RWPE1 (cell line): Measurements from ENCODE around the gene DLG3.
"Not testable (repeated sequence)": the region's sequence is repeated elsewhere in the genome, so short reads cannot be mapped to it uniquely, and the experiment has no call there.

ENCODE experiments used
- CTCF ChIA-PET: fragments of 350-600 bp; sonication (Branson Sonifier 250); formaldehyde crosslinking; extraction: SDS; loops from one replicate; lab custom pipeline; 2021; lab: Yijun Ruan, JAX
- POLR2A ChIA-PET: fragments of 400-600 bp; formaldehyde crosslinking; extraction: SDS; loops from one replicate; lab custom pipeline; 2020; ENCODE audit warnings: antibody characterized with exemption; ENCODE audit not compliant: low non-redundant PET; lab: Yijun Ruan, JAX
- DNase-seq: peaks from one replicate; pipeline ENCODE4 v3.0.0; 2012; ENCODE audit warnings: low spot score
- H3K27ac ChIP-seq: fragments of 450-650 bp; 2 replicates; pipeline ENCODE4 v1.5.1; 2017
- CTCF ChIP-seq: fragments of 450-650 bp; conservative IDR thresholded peaks from 2 replicates; pipeline ENCODE4 v1.5.1; 2017; ENCODE audit warnings: low read depth, mild to moderate bottlenecking

The DLG3 gene

DNA sequence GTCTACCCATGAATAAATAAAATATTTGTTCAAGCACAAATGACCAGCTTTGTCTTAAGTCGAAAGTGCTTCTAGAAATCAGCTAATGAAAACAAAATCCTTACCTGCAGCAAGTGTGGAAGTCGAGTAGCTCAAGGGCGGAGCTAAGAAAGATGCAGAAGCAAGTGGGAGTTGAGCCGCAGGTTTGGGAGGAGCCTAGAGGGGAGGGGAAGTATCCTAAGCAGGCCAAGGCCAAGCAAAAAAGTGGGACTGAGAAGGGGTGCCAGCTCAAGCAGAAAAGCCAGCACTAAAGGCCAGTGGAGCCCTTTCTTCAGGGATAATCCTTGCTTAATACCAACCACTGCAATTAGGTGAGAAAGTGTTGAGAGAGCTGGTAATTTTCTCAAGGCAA, 60.8 kb downstream of the DLG3 start:
- H3K27ac ChIP-seq: no peak overlapping the region
- no peak for TF ChIP-seq CTCF
- ChIA-PET POLR2A (no interaction called here), CTCF (no interaction called here)
- DNase-seq: no peak

- no peak for TF ChIP-seq CTCF
- no peak for DNase-seq
- H3K27ac ChIP-seq: no peak overlapping the region
- POLR2A ChIA-PET: no interaction called here
- CTCF ChIA-PET: no interaction called here
Observed at GRCh38 chrX:70508296-70508911, 63.8 kb downstream of the DLG3 start.

- DNase-seq: no peak
- H3K27ac ChIP-seq: no peak overlapping the region
- ChIA-PET CTCF (interaction anchor here (0.6 kb wide), 1 partner anchor 233 kb away, joined by 3 read pairs; no protein-coding TSS in a partner anchor), POLR2A (no interaction called here)
- TF ChIP-seq CTCF: no peak
Observed at GRCh38 chrX:70509078-70509477, 64.4 kb downstream of the DLG3 start.

DNA sequence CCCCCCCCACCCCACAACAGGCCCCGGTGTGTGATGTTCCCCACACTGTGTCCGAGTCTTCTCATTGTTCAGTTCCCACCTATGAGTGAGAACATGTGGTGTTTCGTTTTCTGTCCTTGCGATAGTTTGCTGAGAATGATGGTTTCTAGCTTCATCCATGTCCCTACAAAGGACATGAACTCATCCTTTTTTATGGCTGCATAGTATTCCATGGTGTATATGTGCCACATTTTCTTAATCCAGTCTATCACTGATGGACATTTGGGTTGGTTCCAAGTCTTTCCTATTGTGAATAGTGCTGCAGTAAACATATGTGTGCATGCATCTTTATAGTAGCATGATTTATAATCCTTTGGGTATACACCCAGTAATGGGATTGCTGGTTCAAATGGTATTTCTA, 70.6 kb downstream of the DLG3 start:
- POLR2A ChIA-PET, CTCF ChIA-PET, H3K27ac ChIP-seq, DNase-seq: not testable (repeated sequence)

DNA sequence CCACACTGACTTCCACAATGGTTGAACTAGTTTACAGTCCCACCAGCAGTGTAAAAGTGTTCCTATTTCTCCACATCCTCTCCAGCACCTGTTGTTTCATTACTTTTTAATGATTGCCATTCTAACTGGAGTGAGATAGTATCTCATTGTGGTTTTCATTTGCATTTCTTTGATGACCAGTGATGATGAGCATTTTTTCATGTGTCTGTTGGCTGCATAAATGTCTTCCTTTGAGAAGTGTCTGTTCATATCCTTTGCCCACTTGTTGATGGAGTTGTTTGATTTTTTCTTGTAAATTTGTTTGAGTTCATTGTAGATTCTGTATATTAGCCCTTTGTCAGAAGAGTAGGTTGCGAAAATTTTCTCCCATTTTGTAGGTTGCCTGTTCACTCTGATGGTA, 71.1 kb downstream of the DLG3 start:
- POLR2A ChIA-PET, H3K27ac ChIP-seq, CTCF ChIA-PET: not testable (repeated sequence)

DNA sequence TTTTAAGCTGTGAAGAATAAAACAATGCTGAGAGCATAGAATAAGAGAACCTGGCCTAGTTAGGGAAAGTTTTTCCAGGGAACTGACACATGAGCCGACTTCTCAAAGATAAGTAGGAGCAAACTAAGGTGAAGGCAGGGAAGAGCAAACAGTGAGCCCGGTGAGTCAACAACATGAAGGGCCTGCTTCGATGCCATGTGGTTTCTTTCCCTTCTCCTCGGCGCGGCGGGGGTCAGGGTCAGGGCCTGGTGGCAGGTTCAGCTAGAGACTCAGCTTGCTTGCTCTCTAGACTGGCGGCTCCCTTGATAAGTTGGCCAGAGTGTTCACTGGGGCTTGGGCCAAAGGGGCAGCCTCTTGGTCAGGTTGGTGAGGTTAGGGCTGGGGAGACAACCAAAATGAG, 81.1 kb downstream of the DLG3 start:
- DNase-seq: no peak
- POLR2A ChIA-PET: no interaction called here
- TF ChIP-seq CTCF: no peak
- CTCF ChIA-PET: interaction anchor here (0.6 kb wide), 1 partner anchor 47 kb away, joined by 4 read pairs; no protein-coding TSS in a partner anchor
- H3K27ac ChIP-seq: no peak overlapping the region

More for the DNA sequence above, 71.1 kb downstream of the DLG3 start:
- DNase-seq: not testable (repeated sequence)

GRCh38 chrX:70527053-70527452, 82.4 kb downstream of the DLG3 start:
- POLR2A ChIA-PET: no interaction called here
- TF ChIP-seq CTCF: no peak
- no peak for DNase-seq
- CTCF ChIA-PET: no interaction called here
- no peak overlapping the region for H3K27ac ChIP-seq
